H1 (cell line): ENCODE measurements around the gene ABCG1. TPM values are rescaled to one million over a fixed set of nuclear protein-coding genes. Genes with fewer than 3 reads are reported as not detected.
A peak's percentile ranks its signal among the peaks of the same experiment; 100 is the strongest.

Experiments
- CTCF ChIA-PET: fragments of 300-600 bp; sonication (Branson Sonifier 250); formaldehyde crosslinking; loops from one replicate; lab custom pipeline; 2021; ENCODE audit not compliant: partially characterized antibody; lab: Charles Lee
- POLR2A ChIA-PET: fragments of 300-600 bp; sonication (Branson Sonifier 250); formaldehyde crosslinking; loops from one replicate; lab custom pipeline; 2021; ENCODE audit warnings: inconsistent platforms; ENCODE audit not compliant: partially characterized antibody; lab: Charles Lee
- DNase-seq, 2 experiments: peaks; one replicate each; pipeline versions ENCODE4 v3.0.0 to v3.0.0-alpha.2; 2010 to 2022; ENCODE audit warnings: low spot score in 2 of 2, low read depth in 1 of 2, mixed read lengths in 1 of 2
- FAIRE-seq: peaks from 2 replicates; lab custom pipeline; 2011; peaks lifted over from hg19 to GRCh38; lab: Jason Lieb, UNC
- H2AFZ ChIP-seq: 2 replicates; pipeline ENCODE4 v1.8.1; 2012; ENCODE audit warnings: low read length, inconsistent platforms
- H2AK5ac ChIP-seq: 2 replicates; pipeline ENCODE4 v1.6.1; 2013; ENCODE audit warnings: low read depth, low read length
- H2BK120ac ChIP-seq: replicated peaks from 2 replicates; pipeline ENCODE3; 2013; ENCODE audit warnings: low read depth, low read length, inconsistent platforms
- H2BK12ac ChIP-seq: 2 replicates; pipeline ENCODE4 v1.6.1; 2013; ENCODE audit warnings: low read depth, low read length
- H2BK15ac ChIP-seq: 2 replicates; pipeline ENCODE4 v1.6.1; 2013; ENCODE audit warnings: low read length
- H2BK20ac ChIP-seq: 2 replicates; pipeline ENCODE4 v1.6.1; 2013; ENCODE audit warnings: low read length
- H2BK5ac ChIP-seq: 2 replicates; pipeline ENCODE4 v1.6.1; 2013; ENCODE audit warnings: low read depth, low read length
- H3K14ac ChIP-seq: 2 replicates; pipeline ENCODE4 v1.6.1; 2013; ENCODE audit warnings: inconsistent platforms; ENCODE audit not compliant: insufficient read length
- H3K18ac ChIP-seq: 2 replicates; pipeline ENCODE4 v1.6.1; 2013; ENCODE audit warnings: low read length; ENCODE audit errors: extremely low read depth
- H3K23ac ChIP-seq: 2 replicates; pipeline ENCODE4 v1.6.1; 2013; ENCODE audit warnings: inconsistent platforms; ENCODE audit not compliant: insufficient read length
- H3K23me2 ChIP-seq: 2 replicates; pipeline ENCODE4 v1.6.1; 2013; ENCODE audit warnings: low read depth, low read length
- H3K27ac ChIP-seq: 2 replicates; pipeline ENCODE4 v1.6.1; 2011; ENCODE audit warnings: low read depth, low read length, inconsistent platforms
- H3K27me3 ChIP-seq, 4 experiments: replicated peaks in 1 of 4; 1 replicate in 1 of 4; 2 replicates in 3 of 4; pipeline versions ENCODE4 v1.6.1 to v1.8.1; 2011 to 2013; ENCODE audit warnings: low read length in 3 of 4, mild to moderate bottlenecking in 3 of 4, inconsistent platforms in 2 of 4, mixed read lengths in 2 of 4, moderate library complexity in 1 of 4; ENCODE audit not compliant: control insufficient read depth in 3 of 4, insufficient read depth in 3 of 4; ENCODE audit errors: extremely low read depth in 1 of 4
- H3K36me3 ChIP-seq, 4 experiments: 2 replicates each; pipeline versions ENCODE4 v1.6.1 to v1.8.1; 2011 to 2013; ENCODE audit warnings: mild to moderate bottlenecking in 4 of 4, low read length in 3 of 4, moderate library complexity in 2 of 4, control low read depth in 1 of 4, inconsistent platforms in 1 of 4; ENCODE audit not compliant: insufficient read depth in 4 of 4, control insufficient read depth in 2 of 4
- H3K4ac ChIP-seq: replicated peaks from 2 replicates; pipeline ENCODE3; 2013; ENCODE audit warnings: low read length, low read depth, mixed read lengths, inconsistent platforms; ENCODE audit not compliant: insufficient read length
- H3K4me1 ChIP-seq, 4 experiments: replicated peaks in 1 of 4; 1 replicate in 1 of 4; 2 replicates in 3 of 4; pipeline versions ENCODE4 v1.6.1 to v1.8.1; 2011 to 2013; ENCODE audit warnings: low read length in 3 of 4, inconsistent platforms in 2 of 4, mixed read lengths in 1 of 4; ENCODE audit not compliant: insufficient read depth in 4 of 4, control insufficient read depth in 3 of 4
- H3K4me2 ChIP-seq, 2 experiments: 2 replicates each; pipeline versions ENCODE4 v1.6.1 to v1.8.1; 2011 to 2013; ENCODE audit warnings: low read depth in 2 of 2, low read length in 2 of 2, control low read depth in 1 of 2, inconsistent platforms in 1 of 2, mild to moderate bottlenecking in 1 of 2; ENCODE audit not compliant: insufficient read depth in 1 of 2
- H3K4me3 ChIP-seq, 4 experiments: fragments of 200-600, 300-600 bp in 1 of 4; sonication (generic), shearing (Covaris generic), sonication (Bioruptor Twin) in 1 of 4; 2 replicates each; pipeline versions ENCODE4 v1.5.1 to v1.8.1; 2011 to 2016; ENCODE audit warnings: low read length in 4 of 4, low read depth in 3 of 4, control low read depth in 2 of 4, inconsistent platforms in 2 of 4, mild to moderate bottlenecking in 2 of 4, mixed read lengths in 1 of 4, moderate library complexity in 1 of 4; ENCODE audit not compliant: insufficient read depth in 2 of 4; ENCODE audit errors: extremely low read depth in 1 of 4
- H3K56ac ChIP-seq: replicated peaks from 2 replicates; pipeline ENCODE3; 2013; ENCODE audit warnings: low read depth, mild to moderate bottlenecking, mixed read lengths, low read length, inconsistent platforms; ENCODE audit not compliant: insufficient read length
- H3K79me1 ChIP-seq: 2 replicates; pipeline ENCODE4 v1.6.1; 2013; ENCODE audit warnings: low read depth, low read length, control low read depth
- H3K79me2 ChIP-seq, 2 experiments: 2 replicates each; pipeline versions ENCODE4 v1.6.1 to v1.8.1; 2012 to 2013; ENCODE audit warnings: low read length in 2 of 2, mild to moderate bottlenecking in 2 of 2, inconsistent platforms in 1 of 2; ENCODE audit not compliant: insufficient read depth in 2 of 2, control insufficient read depth in 1 of 2
- H3K9ac ChIP-seq, 4 experiments: replicated peaks in 1 of 4; 1 replicate in 1 of 4; 2 replicates in 3 of 4; pipeline versions ENCODE4 v1.6.1 to v1.8.1; 2011 to 2013; ENCODE audit warnings: low read depth in 3 of 4, low read length in 3 of 4, control low read depth in 2 of 4, mild to moderate bottlenecking in 2 of 4, moderate library complexity in 2 of 4, inconsistent platforms in 1 of 4; ENCODE audit errors: extremely low read depth in 1 of 4
- H3K9me3 ChIP-seq, 2 experiments: 2 replicates each; pipeline versions ENCODE4 v1.6.1 to v1.8.1; 2012 to 2013; ENCODE audit warnings: mild to moderate bottlenecking in 2 of 2, moderate library complexity in 2 of 2, control low read depth in 1 of 2, inconsistent platforms in 1 of 2, low read depth in 1 of 2, low read length in 1 of 2, mixed read lengths in 1 of 2; ENCODE audit not compliant: insufficient read depth in 2 of 2
- H4K20me1 ChIP-seq, 2 experiments: replicated peaks in 1 of 2; 2 replicates each; pipeline versions ENCODE3 to v1.8.1; 2011 to 2013; ENCODE audit warnings: inconsistent platforms in 2 of 2, low read length in 2 of 2, mild to moderate bottlenecking in 1 of 2; ENCODE audit not compliant: insufficient read depth in 2 of 2, control insufficient read depth in 1 of 2
- H4K5ac ChIP-seq: 2 replicates; pipeline ENCODE4 v1.6.1; 2013; ENCODE audit warnings: low read length, low read depth, mixed read lengths, inconsistent platforms; ENCODE audit not compliant: insufficient read length
- H4K8ac ChIP-seq: 2 replicates; pipeline ENCODE4 v1.8.0; 2013; ENCODE audit warnings: mild to moderate bottlenecking, moderate library complexity, low read length, inconsistent platforms; ENCODE audit not compliant: insufficient read depth; ENCODE audit errors: extremely low read depth
- H4K91ac ChIP-seq: replicated peaks from 2 replicates; pipeline ENCODE3; 2013; ENCODE audit warnings: low read length, mixed read lengths, inconsistent platforms; ENCODE audit not compliant: insufficient read length
- SP4 ChIP-seq: IDR thresholded peaks from 2 replicates; pipeline ENCODE4 v1.6.1; 2012; ENCODE audit warnings: low read length, inconsistent platforms
- WGBS, 2 experiments: shearing (Covaris generic) in 1 of 2; methylation state at CpG; one replicate each; pipeline versions ENCODE4 v1.1.6 to v1.1.7; 2013 to 2015; ENCODE audit warnings: low lambda C conversion rate in 2 of 2, mixed read lengths in 2 of 2, inconsistent platforms in 1 of 2, low coverage in 1 of 2, missing lambda C conversion rate in 1 of 2; ENCODE audit not compliant: insufficient replicate concordance in 2 of 2, insufficient coverage in 1 of 2, insufficient read length in 1 of 2; ENCODE audit errors: extremely low coverage in 1 of 2, missing lambda C conversion rate in 1 of 2; 5-methylcytosine and 5-hydroxymethylcytosine counted together
- polyA plus RNA-seq, 7 experiments: library from polyadenylated mRNA; depleted of rRNA in 3 of 7; stranded (reverse) in 5 of 7; unstranded in 2 of 7; fragments of >200 nt in 5 of 7; fragments of 200-250 nt in 2 of 7; gene quantifications; 1 replicate in 5 of 7; 2 replicates in 1 of 7; 4 replicates in 1 of 7; pipeline versions ENCODE4 v1.2.1 to v1.2.3, GENCODE V29; 2011 to 2013; ENCODE audit warnings: missing spikeins in 2 of 7, mixed read lengths in 2 of 7
- total RNA-seq: library from RNA; stranded (reverse); fragmentation: NEBNext Ultra II Directional; extraction: Animal tissue kit (Norgen Biotek cat#: 25700); gene quantifications from 2 replicates; pipeline ENCODE4 v1.2.1, GENCODE V29; 2021
- TF ChIP-seq, protein P1 (sequence below), 3 experiments: IDR thresholded peaks; 1 replicate in 2 of 3; 2 replicates in 1 of 3; pipeline versions ENCODE4 v1.5.1 to v1.6.1; 2011; ENCODE audit warnings: low read length in 3 of 3, mild to moderate bottlenecking in 3 of 3, inconsistent platforms in 2 of 3, low read depth in 1 of 3, moderate library complexity in 1 of 3; ENCODE audit not compliant: insufficient read depth in 1 of 3; ENCODE audit errors: control extremely low read depth in 1 of 3
- TF ChIP-seq, protein P2 (sequence below): IDR thresholded peaks from 2 replicates; pipeline ENCODE4 v1.6.1; 2012; ENCODE audit warnings: inconsistent platforms

Gene ABCG1
- total and polyA plus RNA-seq, 2 of the 8 experiments (the other 6 are each of a cell fraction or from before 2014, with no cell fraction given): 2.1 to 4.0 TPM

DNA sequence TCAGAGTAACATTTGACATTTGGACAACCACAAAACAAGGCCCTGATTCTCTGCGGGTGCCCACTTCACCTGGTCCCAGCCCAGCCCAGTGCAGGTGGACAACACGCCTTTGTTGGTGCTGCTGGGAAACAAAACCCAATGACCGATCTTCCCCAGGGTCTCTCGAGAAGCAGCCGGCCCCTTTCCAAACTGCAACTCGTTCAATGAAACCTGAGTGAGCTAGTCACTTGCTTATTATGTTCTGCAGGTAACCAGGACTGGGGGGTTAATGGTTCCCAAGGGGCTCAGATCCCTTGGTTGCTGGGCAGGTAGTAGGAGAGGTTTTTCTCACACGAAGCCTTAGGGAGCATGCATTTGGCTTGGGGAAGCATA is 42.9 kb downstream of the ABCG1 start:
- DNase-seq: no peak
- no peak overlapping the region for H3K27ac ChIP-seq

More for the DNA sequence above, 42.9 kb downstream of the ABCG1 start:
- H2BK12ac ChIP-seq: no peak overlapping the region
- TF ChIP-seq, protein P1, sequence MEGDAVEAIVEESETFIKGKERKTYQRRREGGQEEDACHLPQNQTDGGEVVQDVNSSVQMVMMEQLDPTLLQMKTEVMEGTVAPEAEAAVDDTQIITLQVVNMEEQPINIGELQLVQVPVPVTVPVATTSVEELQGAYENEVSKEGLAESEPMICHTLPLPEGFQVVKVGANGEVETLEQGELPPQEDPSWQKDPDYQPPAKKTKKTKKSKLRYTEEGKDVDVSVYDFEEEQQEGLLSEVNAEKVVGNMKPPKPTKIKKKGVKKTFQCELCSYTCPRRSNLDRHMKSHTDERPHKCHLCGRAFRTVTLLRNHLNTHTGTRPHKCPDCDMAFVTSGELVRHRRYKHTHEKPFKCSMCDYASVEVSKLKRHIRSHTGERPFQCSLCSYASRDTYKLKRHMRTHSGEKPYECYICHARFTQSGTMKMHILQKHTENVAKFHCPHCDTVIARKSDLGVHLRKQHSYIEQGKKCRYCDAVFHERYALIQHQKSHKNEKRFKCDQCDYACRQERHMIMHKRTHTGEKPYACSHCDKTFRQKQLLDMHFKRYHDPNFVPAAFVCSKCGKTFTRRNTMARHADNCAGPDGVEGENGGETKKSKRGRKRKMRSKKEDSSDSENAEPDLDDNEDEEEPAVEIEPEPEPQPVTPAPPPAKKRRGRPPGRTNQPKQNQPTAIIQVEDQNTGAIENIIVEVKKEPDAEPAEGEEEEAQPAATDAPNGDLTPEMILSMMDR (IDR thresholded peaks at IDR 0.05; ENCODE audit: control extremely low read depth in 1 of 3, insufficient read depth in 1 of 3, low read depth in 1 of 3, low read length in 3 of 3): no peak
- no peak for TF ChIP-seq SP4
- TF ChIP-seq, protein P2, sequence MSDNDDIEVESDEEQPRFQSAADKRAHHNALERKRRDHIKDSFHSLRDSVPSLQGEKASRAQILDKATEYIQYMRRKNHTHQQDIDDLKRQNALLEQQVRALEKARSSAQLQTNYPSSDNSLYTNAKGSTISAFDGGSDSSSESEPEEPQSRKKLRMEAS: no peak
- TF ChIP-seq, all 59 proteins: peak for 0
- no peak overlapping the region for H3K14ac ChIP-seq
- no peak overlapping the region for H3K4me3 ChIP-seq
- no peak overlapping the region for H3K4me2 ChIP-seq
- ChIA-PET POLR2A (interaction anchor here (1.5 kb wide), 1 partner anchor 41 kb away, joined by 3 read pairs; no protein-coding TSS in a partner anchor), CTCF (interaction anchor here (0.7 to 4.3 kb wide), 13 partner anchors 9 to 188 kb away, joined by 3 to 65 read pairs (median 8); no protein-coding TSS in a partner anchor)
- no peak overlapping the region for H3K9ac ChIP-seq
- no peaks in the 10 kb centered on the region for H3K27me3 ChIP-seq
- H3K23me2 ChIP-seq: peaks cover 6% of the 10 kb centered on the region; the same call in 1 of the 2 replicates
- 0 out of 2 replicates have a peak overlapping the region, but pooled peaks have one; percentile 74 for H2BK15ac ChIP-seq
- FAIRE-seq: no peak
- H4K5ac ChIP-seq: no peak overlapping the region
- no peak overlapping the region for H4K8ac ChIP-seq
- no peak overlapping the region for H2BK5ac ChIP-seq
- no peak overlapping the region for H2AK5ac ChIP-seq
- no peaks in the 10 kb centered on the region for H3K9me3 ChIP-seq
- no peaks in the 10 kb centered on the region for H3K79me1 ChIP-seq
- no peak overlapping the region for H4K91ac ChIP-seq
- WGBS, 2 experiments: 99% methylated on average over 6 of the region's 7 CpGs; no CpG with 5 or more reads in 1 of the 2 experiments
- no peak overlapping the region for H2AFZ ChIP-seq
- H3K4ac ChIP-seq: no peak overlapping the region
- H3K56ac ChIP-seq: no peak overlapping the region
- peaks cover 0 to 4% (median 3%) of the 10 kb centered on the region in 4 experiments; a peak in 3 of 7 replicates for H3K4me1 ChIP-seq
- H3K36me3 ChIP-seq: no peaks in the 10 kb centered on the region
- no peak overlapping the region for H3K18ac ChIP-seq
- H3K23ac ChIP-seq: no peak overlapping the region
- H4K20me1 ChIP-seq: peaks cover 0 to 2% of the 10 kb centered on the region in 2 experiments
- H3K79me2 ChIP-seq: no peaks in the 10 kb centered on the region
- no peak overlapping the region for H2BK20ac ChIP-seq
- no peak overlapping the region for H2BK120ac ChIP-seq
